CD4-positive, alpha-beta T cell (primary cell): ENCODE results near the gene PPP4R2. TPM values are rescaled to one million over a fixed set of nuclear protein-coding genes. Genes with fewer than 3 reads are reported as not detected.

Experiments
- ATAC-seq: fragments of 200-7000 bp; cut with Tn5 transposase; one replicate; pipeline ENCODE4 v1.10.0; 2022; ENCODE audit warnings: mild to moderate bottlenecking; ENCODE audit not compliant: poor library complexity
- CTCF ChIA-PET: fragments of 350-600 bp; sonication (Branson Sonifier 250); formaldehyde crosslinking; loops from one replicate; lab custom pipeline; 2021; ENCODE audit warnings: antibody characterized with exemption, inconsistent platforms; lab: Charles Lee
- POLR2A ChIA-PET: fragments of 350-600 bp; sonication (Branson Sonifier 250); formaldehyde crosslinking; loops from one replicate; lab custom pipeline; 2021; ENCODE audit warnings: antibody characterized with exemption, inconsistent platforms; lab: Charles Lee
- DNase-seq, 14 experiments: peaks; one replicate each; pipeline ENCODE4 v3.0.0-alpha.2; 2013 to 2020; ENCODE audit warnings: mixed read lengths in 2 of 14
- H3K27ac ChIP-seq, 2 donors: one replicate each; pipeline versions ENCODE4 v1.5.1 to v1.7.0; 2013; ENCODE audit warnings: low read length in 2 of 2, low read depth in 1 of 2, mild to moderate bottlenecking in 1 of 2
- H3K27me3 ChIP-seq, 2 experiments: 1 replicate in 1 of 2; 2 replicates in 1 of 2; pipeline versions ENCODE4 v1.6.1 to v1.7.0; 2013; ENCODE audit warnings: low read length in 2 of 2, control low read depth in 1 of 2, mild to moderate bottlenecking in 1 of 2, moderate library complexity in 1 of 2; ENCODE audit not compliant: insufficient read depth in 2 of 2, control insufficient read depth in 1 of 2
- H3K36me3 ChIP-seq: one replicate; pipeline ENCODE4 v1.6.1; 2013; ENCODE audit warnings: low read length, control low read depth; ENCODE audit not compliant: insufficient read depth
- H3K4me1 ChIP-seq: one replicate; pipeline ENCODE4 v1.6.1; 2013; ENCODE audit warnings: low read length, control low read depth; ENCODE audit not compliant: insufficient read depth
- H3K4me3 ChIP-seq: one replicate; pipeline ENCODE4 v1.5.1; 2013; ENCODE audit warnings: mild to moderate bottlenecking, low read length, moderate library complexity
- H3K9me3 ChIP-seq, 2 experiments: 1 replicate in 1 of 2; 2 replicates in 1 of 2; pipeline versions ENCODE4 v1.6.1 to v1.7.0; 2013; ENCODE audit warnings: low read length in 2 of 2, mild to moderate bottlenecking in 2 of 2, control low read depth in 1 of 2, moderate library complexity in 1 of 2; ENCODE audit not compliant: control insufficient read depth in 1 of 2, insufficient read depth in 1 of 2
- H3K27ac Mint-ChIP-seq: one replicate; pipeline ENCODE4 v1.8.0; 2020; ENCODE audit warnings: mixed read lengths
- H3K27me3 Mint-ChIP-seq: one replicate; pipeline ENCODE4 v1.8.0; 2021; ENCODE audit warnings: mixed read lengths
- H3K36me3 Mint-ChIP-seq: one replicate; pipeline ENCODE4 v1.8.0; 2021; ENCODE audit warnings: low read depth, mixed read lengths
- H3K4me1 Mint-ChIP-seq: one replicate; pipeline ENCODE4 v1.8.0; 2021; ENCODE audit warnings: low read depth, mixed read lengths
- H3K4me3 Mint-ChIP-seq: one replicate; pipeline ENCODE4 v1.8.0; 2020; ENCODE audit warnings: mild to moderate bottlenecking, mixed read lengths
- H3K9me3 Mint-ChIP-seq: one replicate; pipeline ENCODE4 v1.8.0; 2020; ENCODE audit warnings: mixed read lengths
- intact Hi-C, 2 experiments: fragments of 100-400 bp; cut with DNase I in 1 of 2; cut with micrococcal nuclease in 1 of 2; formaldehyde crosslinking; loops; one replicate each; pipeline versions ENCODE4 v1.15.1 to v1.9.0; 2023 to 2025; cut with DNase I, micrococcal nuclease
- total RNA-seq, 174 experiments: library from RNA in 2 of 174; stranded (reverse) in 2 of 174; gene quantifications; one replicate each; pipeline ENCODE4 v1.2.3 and lab custom pipeline; 2021 to 2026
- TF ChIP-seq, protein P1 (sequence below): fragments of 200-600 bp; IDR thresholded peaks from one replicate; pipeline ENCODE4 v1.8.0; 2022; ENCODE audit warnings: antibody characterized with exemption, mild to moderate bottlenecking

The PPP4R2 gene
- total RNA-seq, 2 experiments from 2014 or later, result 67.8 to 80.3 TPM

DNA sequence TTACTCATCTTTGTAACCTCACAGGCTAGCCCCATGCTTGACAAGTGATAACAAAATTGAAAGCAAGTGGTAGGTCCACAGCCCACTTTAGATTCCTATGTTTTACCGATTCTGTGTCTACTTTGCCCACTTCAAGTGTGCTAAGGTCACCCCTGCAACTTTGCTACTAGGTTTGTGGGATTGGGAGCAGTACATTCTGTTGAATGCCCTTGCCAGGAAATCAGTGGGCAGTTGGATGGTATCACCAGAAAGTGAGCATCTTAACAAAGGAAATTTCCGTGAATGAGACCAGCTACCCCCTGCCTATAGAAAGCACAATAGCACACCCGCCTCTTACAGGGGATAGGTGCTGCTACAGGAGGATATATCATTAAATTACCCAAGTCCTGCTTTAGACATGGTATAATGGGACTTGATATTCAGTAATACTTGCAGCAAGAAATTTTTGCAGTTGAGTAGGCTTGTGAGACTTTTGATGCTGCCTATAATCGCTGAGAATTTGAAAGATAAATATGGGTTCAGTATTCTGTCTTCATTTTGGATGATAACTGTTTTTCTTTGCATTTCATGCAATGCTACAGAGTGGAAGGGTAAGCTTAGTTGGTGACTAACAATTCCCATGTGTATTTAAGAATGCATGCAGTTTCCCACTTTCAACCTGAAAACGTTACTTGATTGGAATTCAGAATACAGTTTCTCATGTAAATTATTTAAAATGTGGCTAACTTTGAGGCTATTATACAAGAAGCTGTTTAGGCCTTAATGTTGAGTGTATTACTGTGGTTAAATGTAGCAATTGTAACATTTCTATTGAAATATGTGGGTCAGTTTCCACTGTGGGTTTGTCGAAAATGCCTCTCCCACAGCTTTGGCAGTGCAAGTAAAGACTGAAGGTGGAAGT is 74.3 kb downstream of the PPP4R2 start:
- Histone ChIP-seq H3K36me3 (peaks cover 5% of the 10 kb centered on the region), H3K27me3 (no peaks in the 10 kb centered on the region), H3K27ac (no peak overlapping the region), H3K4me3 (no peak overlapping the region), H3K9me3 (no peaks in the 10 kb centered on the region), H3K4me1 (no peaks in the 10 kb centered on the region)
- Mint-ChIP-seq H3K27me3 (no peaks in the 10 kb centered on the region), H3K4me3 (no peak overlapping the region), H3K36me3 (peaks cover 16% of the 10 kb centered on the region), H3K9me3 (no peaks in the 10 kb centered on the region), H3K4me1 (peaks cover 17% of the 10 kb centered on the region), H3K27ac (no peak overlapping the region)
- DNase-seq, result no peak
- CTCF ChIA-PET, result interaction anchor here (1.5 kb wide), 1 partner anchor 14 kb away, joined by 3 read pairs; no protein-coding TSS in a partner anchor
- ATAC-seq, result no peak
- TF ChIP-seq, protein P1, sequence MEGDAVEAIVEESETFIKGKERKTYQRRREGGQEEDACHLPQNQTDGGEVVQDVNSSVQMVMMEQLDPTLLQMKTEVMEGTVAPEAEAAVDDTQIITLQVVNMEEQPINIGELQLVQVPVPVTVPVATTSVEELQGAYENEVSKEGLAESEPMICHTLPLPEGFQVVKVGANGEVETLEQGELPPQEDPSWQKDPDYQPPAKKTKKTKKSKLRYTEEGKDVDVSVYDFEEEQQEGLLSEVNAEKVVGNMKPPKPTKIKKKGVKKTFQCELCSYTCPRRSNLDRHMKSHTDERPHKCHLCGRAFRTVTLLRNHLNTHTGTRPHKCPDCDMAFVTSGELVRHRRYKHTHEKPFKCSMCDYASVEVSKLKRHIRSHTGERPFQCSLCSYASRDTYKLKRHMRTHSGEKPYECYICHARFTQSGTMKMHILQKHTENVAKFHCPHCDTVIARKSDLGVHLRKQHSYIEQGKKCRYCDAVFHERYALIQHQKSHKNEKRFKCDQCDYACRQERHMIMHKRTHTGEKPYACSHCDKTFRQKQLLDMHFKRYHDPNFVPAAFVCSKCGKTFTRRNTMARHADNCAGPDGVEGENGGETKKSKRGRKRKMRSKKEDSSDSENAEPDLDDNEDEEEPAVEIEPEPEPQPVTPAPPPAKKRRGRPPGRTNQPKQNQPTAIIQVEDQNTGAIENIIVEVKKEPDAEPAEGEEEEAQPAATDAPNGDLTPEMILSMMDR, result no peak
- POLR2A ChIA-PET, result no interaction called here
- intact Hi-C loops, result no loop called here

DNA sequence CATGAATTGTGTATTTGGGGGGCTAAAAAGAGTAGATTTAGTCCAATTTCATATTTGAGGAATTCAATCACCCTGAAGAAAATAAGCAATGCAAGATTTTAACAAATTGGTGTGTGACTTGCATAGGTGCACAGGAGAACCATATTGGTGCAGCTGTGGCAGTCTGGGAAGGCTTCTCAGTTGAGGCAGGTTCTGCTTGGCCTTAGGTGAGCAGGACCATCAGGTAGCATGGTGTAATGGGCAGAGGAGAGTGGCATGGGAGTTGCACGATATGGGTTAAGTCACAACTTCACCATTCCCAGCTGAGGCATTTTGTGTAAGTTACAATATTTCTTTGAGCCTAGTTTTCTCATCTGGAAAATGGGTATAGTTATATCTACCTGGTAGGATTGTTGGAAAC is 75.3 kb downstream of the PPP4R2 start:
- TF ChIP-seq, protein P1, result no peak
- Histone ChIP-seq H3K36me3 (no peaks in the 10 kb centered on the region), H3K4me1 (no peaks in the 10 kb centered on the region), H3K27me3 (no peaks in the 10 kb centered on the region), H3K4me3 (no peak overlapping the region), H3K27ac (no peak overlapping the region), H3K9me3 (no peaks in the 10 kb centered on the region)
- intact Hi-C loops, result no loop called here
- Mint-ChIP-seq H3K4me3 (no peak overlapping the region), H3K4me1 (peaks cover 17% of the 10 kb centered on the region), H3K36me3 (peaks cover 8% of the 10 kb centered on the region), H3K27ac (no peak overlapping the region), H3K27me3 (no peaks in the 10 kb centered on the region), H3K9me3 (no peaks in the 10 kb centered on the region)
- DNase-seq, result no peak
- no peak for ATAC-seq
- CTCF ChIA-PET, result interaction anchor here (0.5 kb wide), 1 partner anchor 9 kb away, joined by 3 read pairs; no protein-coding TSS in a partner anchor
- POLR2A ChIA-PET, result no interaction called here

DNA sequence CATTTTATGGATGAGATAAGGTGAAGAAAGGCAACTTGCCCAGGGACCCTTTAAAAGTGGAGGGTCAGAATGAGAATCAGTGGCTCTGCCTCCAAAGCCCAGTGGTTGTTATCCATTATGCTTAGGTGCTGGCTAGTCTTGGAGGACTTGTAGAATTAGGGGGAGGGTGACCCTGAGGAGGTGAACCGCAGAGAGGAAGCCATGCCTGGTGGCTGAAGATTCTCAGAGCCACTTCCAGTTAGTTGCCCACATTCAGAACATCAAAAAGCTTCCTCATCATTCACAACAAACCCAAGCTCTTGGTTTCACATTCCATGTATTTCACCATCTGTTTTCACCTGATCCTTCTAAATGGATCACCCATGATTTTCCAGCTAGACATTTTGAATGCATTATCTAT is 76.0 kb downstream of the PPP4R2 start:
- no peak overlapping the region for H3K27ac ChIP-seq
- TF ChIP-seq, protein P1, result no peak
- Mint-ChIP-seq H3K36me3 (peaks cover 5% of the 10 kb centered on the region), H3K9me3 (no peaks in the 10 kb centered on the region), H3K4me3 (no peak overlapping the region), H3K27ac (no peak overlapping the region), H3K4me1 (peaks cover 17% of the 10 kb centered on the region), H3K27me3 (no peaks in the 10 kb centered on the region)
- CTCF ChIA-PET, result interaction anchor here (0.5 kb wide), 1 partner anchor 9 kb away, joined by 3 read pairs; no protein-coding TSS in a partner anchor
- H3K4me3 ChIP-seq, result no peak overlapping the region
- no peaks in the 10 kb centered on the region for H3K36me3 ChIP-seq
- no peak for ATAC-seq
- H3K4me1 ChIP-seq, result no peaks in the 10 kb centered on the region
- intact Hi-C loops, result no loop called here
- H3K27me3 ChIP-seq, result no peaks in the 10 kb centered on the region
- DNase-seq, result peak in 1 of 14 experiments; percentile 5
- POLR2A ChIA-PET, result no interaction called here
- no peaks in the 10 kb centered on the region for H3K9me3 ChIP-seq
